K562 (cell line): ENCODE results near the gene RASL12. TPM values are rescaled to one million over a fixed set of nuclear protein-coding genes. Genes with fewer than 3 reads are reported as not detected.

Experiments used
- ATAC-seq: fragments of 200-7000 bp; cut with Tn5 transposase; 3 replicates; pipeline ENCODE4 v1.9.1; 2020; ENCODE audit warnings: moderate library complexity
- BruUV-seq: library from RNA; stranded (reverse); fragments of 400-500 nt; replicated peaks from 2 replicates; lab custom pipeline; 2021; lab: Mats Ljungman, UMichigan
- CTCF ChIA-PET: fragments of 300-600 bp; formaldehyde crosslinking; extraction: SDS; loops from one replicate; lab custom pipeline; 2021; ENCODE audit warnings: low intra/inter-chr PET ratio; lab: Yijun Ruan, JAX
- POLR2A ChIA-PET: fragments of 300-600, 350-650 bp; sonication (Branson Sonifier 250); formaldehyde crosslinking; extraction: SDS; loops from one replicate; lab custom pipeline; 2021; ENCODE audit warnings: antibody characterized with exemption, inconsistent platforms; lab: Yijun Ruan, JAX
- DNase-seq, 4 experiments: peaks; one replicate each; pipeline versions ENCODE4 v3.0.0 to v3.0.0-alpha.2; 2011 to 2018; ENCODE audit warnings: low spot score in 3 of 4, mixed read lengths in 3 of 4; ENCODE audit errors: extremely low read depth in 1 of 4
- FAIRE-seq: peaks from 2 replicates; lab custom pipeline; 2011; peaks lifted over from hg19 to GRCh38; lab: Jason Lieb, UNC
- H2AFZ ChIP-seq: 2 replicates; pipeline ENCODE4 v1.6.0; 2011; ENCODE audit warnings: low read depth, low read length, control low read depth, inconsistent platforms
- H3K27ac ChIP-seq: fragments of 200-600 bp; 3 replicates; pipeline ENCODE4 v1.8.0; 2011; ENCODE audit warnings: low read depth, mild to moderate bottlenecking, control low read depth, inconsistent platforms, low read length, moderate library complexity, mixed read lengths; ENCODE audit errors: extremely low read depth
- H3K27me3 ChIP-seq, 2 experiments: fragments of 300-600 bp in 1 of 2; 2 replicates in 1 of 2; 3 replicates in 1 of 2; pipeline versions ENCODE4 v1.6.0 to v1.8.0; 2011; ENCODE audit warnings: inconsistent platforms in 2 of 2, low read length in 2 of 2, mild to moderate bottlenecking in 1 of 2, mixed read lengths in 1 of 2, moderate library complexity in 1 of 2; ENCODE audit not compliant: control insufficient read depth in 2 of 2, insufficient read depth in 2 of 2
- H3K36me3 ChIP-seq: fragments of 300-600 bp; 3 replicates; pipeline ENCODE4 v1.8.0; 2011; ENCODE audit warnings: mild to moderate bottlenecking, low read length, inconsistent platforms; ENCODE audit not compliant: control insufficient read depth, insufficient read depth
- H3K4me1 ChIP-seq, 2 experiments: fragments of 200-600 bp in 1 of 2; replicated peaks in 1 of 2; 2 replicates in 1 of 2; 3 replicates in 1 of 2; pipeline versions ENCODE4 v1.5.1 to v1.8.0; 2011; ENCODE audit warnings: inconsistent platforms in 2 of 2, low read length in 2 of 2, mild to moderate bottlenecking in 1 of 2, mixed read lengths in 1 of 2, moderate library complexity in 1 of 2; ENCODE audit not compliant: control insufficient read depth in 2 of 2, insufficient read depth in 2 of 2
- H3K4me2 ChIP-seq: 2 replicates; pipeline ENCODE4 v1.6.1; 2011; ENCODE audit warnings: low read length, control low read depth, inconsistent platforms, mixed read lengths; ENCODE audit not compliant: insufficient read depth
- H3K4me3 ChIP-seq: fragments of 200-600 bp; sonication (generic), shearing (Covaris generic); 2 replicates; pipeline ENCODE4 v1.5.1; 2016; ENCODE audit warnings: control low read depth, inconsistent platforms
- H3K79me2 ChIP-seq: fragments of 200-600 bp; 3 replicates; pipeline ENCODE4 v1.8.0; 2011; ENCODE audit warnings: low read length, inconsistent platforms; ENCODE audit not compliant: control insufficient read depth, insufficient read depth
- H3K9ac ChIP-seq, 2 experiments: 2 replicates each; pipeline versions ENCODE4 v1.6.0 to v1.6.1; 2011; ENCODE audit warnings: low read depth in 2 of 2, low read length in 2 of 2, control low read depth in 1 of 2, inconsistent platforms in 1 of 2, mild to moderate bottlenecking in 1 of 2, mixed read lengths in 1 of 2; ENCODE audit not compliant: insufficient read depth in 1 of 2
- H3K9me1 ChIP-seq: one replicate; pipeline ENCODE4 v1.6.0; 2011; ENCODE audit warnings: inconsistent platforms, mild to moderate bottlenecking, low read length, moderate library complexity; ENCODE audit not compliant: control insufficient read depth, insufficient read depth
- H3K9me3 ChIP-seq: replicated peaks from 2 replicates; pipeline ENCODE4 v1.5.1; 2011; ENCODE audit warnings: low read depth, low read length, inconsistent platforms; ENCODE audit not compliant: control insufficient read depth, insufficient read depth
- H4K20me1 ChIP-seq: replicated peaks from 2 replicates; pipeline ENCODE4 v1.6.1; 2011; ENCODE audit warnings: low read length, inconsistent platforms, mixed read lengths; ENCODE audit not compliant: control insufficient read depth, insufficient read depth
- ARNT ChIP-seq, 2 experiments: fragments of 450-650 bp; IDR thresholded peaks; 2 replicates each; pipeline ENCODE4 v1.6.1; 2016; ENCODE audit warnings: mild to moderate bottlenecking in 1 of 2
- ZNF354B ChIP-seq: fragments of 250-450 bp; sonication (Bioruptor Pico); IDR thresholded peaks from 2 replicates; pipeline ENCODE4 v1.4.0; 2020
- WGBS: fragments of 100-300 bp; shearing (Covaris generic); methylation state at CpG from one replicate; pipeline ENCODE4 v1.1.6; 2016; ENCODE audit warnings: low coverage, mixed read lengths; ENCODE audit not compliant: insufficient coverage; ENCODE audit errors: missing lambda C conversion rate; 5-methylcytosine and 5-hydroxymethylcytosine counted together
- in situ Hi-C: fragments of 300-500 bp; cut with MboI; formaldehyde crosslinking; loops from 4 replicates; pipeline ENCODE4 v1.15.0; 2018; ENCODE audit warnings: inconsistent platforms, mixed read lengths
- intact Hi-C: fragments of 100-400 bp; cut with micrococcal nuclease; formaldehyde crosslinking; loops from 2 replicates; pipeline ENCODE4 v1.14.2; 2022
- polyA plus RNA-seq, 8 experiments: library from polyadenylated mRNA; depleted of rRNA in 4 of 8; stranded (reverse) in 5 of 8; unstranded in 3 of 8; fragments of >200 nt; fragmentation: Nextera tagmentation in 2 of 8; fragmentation: Illumina TruSeq in 1 of 8; extraction: Ambion mirVana in 2 of 8; extraction: Trizol in 1 of 8; gene quantifications; 2 replicates each; pipeline versions ENCODE4 v1.2.1 to v1.2.3, GENCODE V29; 2011 to 2014; ENCODE audit warnings: inconsistent platforms in 1 of 8, missing spikeins in 1 of 8
- total RNA-seq, 7 experiments: library from RNA; depleted of rRNA in 6 of 7; stranded (reverse); fragments of >200 nt in 6 of 7; fragmentation: Illumina TruSeq in 2 of 7; extraction: Trizol in 2 of 7; gene quantifications; 2 replicates each; pipeline versions ENCODE4 v1.2.1 to v1.2.3, GENCODE V29; 2011 to 2021; ENCODE audit warnings: low replicate concordance in 1 of 7
- TF ChIP-seq, protein P1 (sequence below): fragments of 450-650 bp; IDR thresholded peaks from 2 replicates; pipeline ENCODE4 v1.6.1; 2014; ENCODE audit warnings: low read depth, mild to moderate bottlenecking, moderate library complexity, borderline replicate concordance
- TF ChIP-seq, protein P2 (sequence below): fragments of 450-650 bp; formaldehyde crosslinking; IDR thresholded peaks from 2 replicates; pipeline ENCODE4 v1.4.0; 2022; ENCODE audit warnings: mild to moderate bottlenecking, moderate library complexity

Gene RASL12
- total and polyA plus RNA-seq, 9 of the 15 experiments (the other 6 are each of a cell fraction or from before 2014, with no cell fraction given), result not detected

DNA sequence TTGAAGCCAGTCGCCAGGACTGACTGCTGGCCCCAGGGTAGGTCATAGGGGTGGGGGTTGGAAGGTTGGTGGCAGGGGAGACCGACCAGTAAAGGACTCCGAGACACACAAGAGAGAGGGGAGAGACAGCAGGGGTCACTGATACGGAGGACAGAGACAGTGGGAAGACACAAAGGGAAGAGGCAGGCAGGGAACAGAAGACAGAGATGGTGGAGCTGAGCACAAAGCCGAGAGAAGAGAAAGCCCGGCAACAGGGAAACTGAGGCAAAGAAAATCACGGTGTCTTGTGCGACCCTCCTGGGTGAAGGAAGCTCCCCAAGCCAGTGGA lies 510 bp downstream of the RASL12 start:
- POLR2A ChIA-PET, result interaction anchor here (1.1 kb wide), 1 partner anchor 237 kb away, joined by 3 read pairs; the partner anchor contains the start of gene RNU5B-1
- Histone ChIP-seq H3K4me2 (no peak overlapping the region), H4K20me1 (peaks cover 3% of the 10 kb centered on the region; the same call in 1 of the 2 replicates), H3K4me3 (no peak overlapping the region), H3K36me3 (no peaks in the 10 kb centered on the region), H2AFZ (no peak overlapping the region), H3K9me1 (no peaks in the 10 kb centered on the region), H3K79me2 (no peaks in the 10 kb centered on the region), H3K27ac (no peak overlapping the region), H3K4me1 (peaks cover 0 to 10% of the 10 kb centered on the region in 2 experiments; a peak in 1 of 5 replicates), H3K27me3 (peaks cover 30 to 60% of the 10 kb centered on the region in 2 experiments), H3K9me3 (no peaks in the 10 kb centered on the region), H3K9ac (no peak overlapping the region)
- no TSS peak for BruUV-seq
- in situ Hi-C loops (no loop called here), intact Hi-C loops (no loop called here)
- DNase-seq (no peak), FAIRE-seq (no peak), ATAC-seq (no peak)
- TF ChIP-seq ARNT (IDR thresholded peaks at IDR 0.05), result no peak
- TF ChIP-seq ZNF354B (CRISPR knock-in tag), result no peak
- TF ChIP-seq, protein P1, sequence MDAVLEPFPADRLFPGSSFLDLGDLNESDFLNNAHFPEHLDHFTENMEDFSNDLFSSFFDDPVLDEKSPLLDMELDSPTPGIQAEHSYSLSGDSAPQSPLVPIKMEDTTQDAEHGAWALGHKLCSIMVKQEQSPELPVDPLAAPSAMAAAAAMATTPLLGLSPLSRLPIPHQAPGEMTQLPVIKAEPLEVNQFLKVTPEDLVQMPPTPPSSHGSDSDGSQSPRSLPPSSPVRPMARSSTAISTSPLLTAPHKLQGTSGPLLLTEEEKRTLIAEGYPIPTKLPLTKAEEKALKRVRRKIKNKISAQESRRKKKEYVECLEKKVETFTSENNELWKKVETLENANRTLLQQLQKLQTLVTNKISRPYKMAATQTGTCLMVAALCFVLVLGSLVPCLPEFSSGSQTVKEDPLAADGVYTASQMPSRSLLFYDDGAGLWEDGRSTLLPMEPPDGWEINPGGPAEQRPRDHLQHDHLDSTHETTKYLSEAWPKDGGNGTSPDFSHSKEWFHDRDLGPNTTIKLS, result no peak
- TF ChIP-seq, protein P2, sequence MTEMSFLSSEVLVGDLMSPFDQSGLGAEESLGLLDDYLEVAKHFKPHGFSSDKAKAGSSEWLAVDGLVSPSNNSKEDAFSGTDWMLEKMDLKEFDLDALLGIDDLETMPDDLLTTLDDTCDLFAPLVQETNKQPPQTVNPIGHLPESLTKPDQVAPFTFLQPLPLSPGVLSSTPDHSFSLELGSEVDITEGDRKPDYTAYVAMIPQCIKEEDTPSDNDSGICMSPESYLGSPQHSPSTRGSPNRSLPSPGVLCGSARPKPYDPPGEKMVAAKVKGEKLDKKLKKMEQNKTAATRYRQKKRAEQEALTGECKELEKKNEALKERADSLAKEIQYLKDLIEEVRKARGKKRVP (CRISPR knock-in tag), result no peak
- 8% methylated on average over 5 of the region's 8 CpGs for WGBS
- CTCF ChIA-PET, result no interaction called here
